GM19438 (cell line): ENCODE results near the gene CHKA.

ENCODE experiments used
- ATAC-seq: cut with Tn5 transposase; IDR thresholded peaks from one replicate; pipeline ENCODE4 v1.9.1; 2021; ENCODE audit warnings: low read depth; ENCODE audit not compliant: unreplicated experiment

CHKA gene

DNA sequence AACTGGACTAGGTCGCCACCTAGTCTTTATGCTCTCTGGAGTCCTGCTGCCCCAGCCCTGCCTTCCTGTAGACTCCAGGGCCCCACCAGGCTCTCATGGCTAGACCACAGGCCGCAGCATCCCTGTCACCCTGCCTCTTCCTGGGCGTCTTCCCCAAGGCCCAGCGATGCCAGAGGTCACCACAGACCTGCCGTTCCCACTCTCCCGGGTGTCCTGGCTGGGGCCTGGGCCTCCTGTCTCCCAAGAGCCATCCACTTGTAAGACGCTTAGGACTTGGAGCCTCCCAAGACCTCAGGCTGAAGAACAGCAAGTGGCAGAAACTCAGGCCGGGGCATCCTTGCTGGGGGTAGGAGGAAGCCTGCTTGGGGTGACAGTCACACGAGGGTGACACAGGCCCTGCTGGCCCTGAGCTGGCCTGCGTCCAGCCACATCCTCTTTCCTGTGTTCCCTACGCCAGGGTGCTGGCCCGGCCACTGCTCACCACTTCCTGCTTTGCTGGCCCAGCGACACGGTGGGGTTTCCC is 84.4 kb downstream of the CHKA start:
- ATAC-seq, result no peak

DNA sequence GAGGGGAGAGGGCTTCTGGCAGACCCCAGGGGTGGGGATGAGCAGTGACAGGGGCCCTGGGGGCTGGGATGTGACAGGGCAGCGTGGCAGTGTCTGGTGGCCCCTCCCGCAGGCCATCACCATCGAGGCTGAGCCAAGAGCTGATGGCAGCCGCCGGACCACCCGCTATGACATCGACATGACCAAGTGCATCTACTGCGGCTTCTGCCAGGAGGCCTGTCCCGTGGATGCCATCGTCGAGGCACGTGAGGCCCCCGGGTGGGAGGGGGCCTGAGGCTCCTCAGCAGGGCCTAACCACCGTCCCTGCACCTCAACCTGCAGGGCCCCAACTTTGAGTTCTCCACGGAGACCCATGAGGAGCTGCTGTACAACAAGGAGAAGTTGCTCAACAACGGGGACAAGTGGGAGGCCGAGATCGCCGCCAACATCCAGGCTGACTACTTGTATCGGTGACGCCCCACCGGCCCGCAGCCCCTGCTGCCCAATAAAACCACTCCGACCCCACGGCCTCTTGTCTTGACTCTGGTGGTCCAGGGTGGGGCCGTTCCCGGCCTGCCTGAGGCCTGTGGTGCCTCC is 85.0 kb downstream of the CHKA start:
- ATAC-seq, result no peak

- ATAC-seq, result no peak
Measured at GRCh38 chr11:68035266-68035876, 85.8 kb downstream of the CHKA start.

DNA sequence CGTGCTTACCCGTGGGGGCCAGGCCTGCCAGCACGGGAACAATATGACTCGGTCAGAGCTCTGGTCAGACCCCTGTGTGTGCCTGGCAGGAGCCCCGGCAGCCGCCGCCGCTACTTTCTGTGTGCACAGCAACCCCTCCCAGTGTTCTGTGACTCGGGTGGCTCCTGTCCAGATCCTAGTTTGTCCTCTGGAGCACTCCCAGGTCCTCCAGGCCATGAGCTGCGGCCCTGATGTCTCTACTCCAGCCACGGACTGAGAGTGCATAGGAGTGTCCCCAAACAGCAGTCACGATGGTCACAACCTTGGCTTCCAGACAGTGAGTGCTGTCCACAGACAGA is 87.5 kb downstream of the CHKA start:
- no peak for ATAC-seq

DNA sequence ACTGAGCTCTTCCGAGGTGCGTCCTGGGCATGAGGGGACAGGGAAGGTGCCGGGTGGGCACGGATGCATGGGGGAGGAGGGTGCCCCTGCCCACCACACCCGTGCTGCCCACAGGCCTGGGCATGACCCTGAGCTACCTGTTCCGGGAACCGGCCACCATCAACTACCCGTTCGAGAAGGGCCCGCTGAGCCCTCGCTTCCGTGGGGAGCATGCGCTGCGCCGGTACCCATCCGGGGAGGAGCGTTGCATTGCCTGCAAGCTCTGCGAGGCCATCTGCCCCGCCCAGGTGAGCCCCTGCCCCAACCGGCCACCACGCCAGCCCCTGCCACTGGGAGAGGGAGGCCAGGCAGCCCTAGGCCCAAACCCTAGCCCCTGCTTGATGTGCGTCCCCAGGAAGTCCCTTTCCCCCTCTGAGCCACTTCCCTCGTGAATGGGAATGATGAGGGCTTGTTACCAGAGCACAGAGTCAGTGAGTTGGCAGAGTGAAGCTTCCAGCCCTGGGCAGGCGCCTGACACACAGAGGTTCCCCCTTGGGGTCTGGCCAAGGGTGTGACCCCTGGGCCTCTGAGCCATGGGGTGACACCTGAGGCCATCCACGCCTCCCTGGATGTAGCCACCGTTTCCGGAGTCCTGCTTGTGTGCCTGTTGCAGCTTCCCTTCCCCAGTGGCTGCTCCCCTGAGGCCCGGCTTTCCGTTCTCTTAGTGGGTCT is 88.0 kb downstream of the CHKA start:
- ATAC-seq, result no peak

DNA sequence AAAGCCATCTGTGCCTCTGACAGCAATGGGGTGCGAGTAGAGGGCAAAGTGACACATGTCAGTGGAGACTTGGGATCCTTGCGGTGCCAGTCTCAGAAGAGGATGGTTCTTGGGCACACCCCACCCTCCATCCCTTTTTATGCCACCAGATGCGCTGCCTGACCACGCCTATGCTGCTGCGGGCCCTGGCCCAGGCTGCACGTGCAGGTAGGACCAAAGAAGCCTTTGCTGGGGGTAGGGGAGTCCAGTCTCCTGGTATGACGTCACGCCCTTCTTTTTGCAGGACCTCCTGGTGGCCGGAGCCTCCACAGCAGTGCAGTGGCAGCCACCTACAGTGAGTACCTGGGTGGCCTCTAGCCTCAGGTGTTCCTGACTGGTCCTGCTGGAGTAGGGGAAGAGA is 89.2 kb downstream of the CHKA start:
- no peak for ATAC-seq

DNA sequence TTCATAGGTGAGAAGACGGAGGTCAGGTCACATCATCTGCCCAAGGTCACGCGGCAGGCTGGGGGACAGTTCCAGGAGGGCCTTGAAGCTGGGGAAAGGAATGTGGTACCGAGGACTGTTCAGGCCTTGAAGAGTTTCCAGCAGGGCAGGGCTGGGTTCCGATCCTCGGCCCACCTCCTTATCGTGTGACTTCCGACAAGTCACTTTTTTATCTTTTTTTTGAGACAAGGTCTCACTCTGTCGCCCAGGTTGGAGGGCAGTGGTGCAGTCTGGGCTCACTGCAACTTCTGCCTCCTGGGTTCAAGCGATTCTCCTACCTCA is 90.1 kb downstream of the CHKA start:
- no peak for ATAC-seq

DNA sequence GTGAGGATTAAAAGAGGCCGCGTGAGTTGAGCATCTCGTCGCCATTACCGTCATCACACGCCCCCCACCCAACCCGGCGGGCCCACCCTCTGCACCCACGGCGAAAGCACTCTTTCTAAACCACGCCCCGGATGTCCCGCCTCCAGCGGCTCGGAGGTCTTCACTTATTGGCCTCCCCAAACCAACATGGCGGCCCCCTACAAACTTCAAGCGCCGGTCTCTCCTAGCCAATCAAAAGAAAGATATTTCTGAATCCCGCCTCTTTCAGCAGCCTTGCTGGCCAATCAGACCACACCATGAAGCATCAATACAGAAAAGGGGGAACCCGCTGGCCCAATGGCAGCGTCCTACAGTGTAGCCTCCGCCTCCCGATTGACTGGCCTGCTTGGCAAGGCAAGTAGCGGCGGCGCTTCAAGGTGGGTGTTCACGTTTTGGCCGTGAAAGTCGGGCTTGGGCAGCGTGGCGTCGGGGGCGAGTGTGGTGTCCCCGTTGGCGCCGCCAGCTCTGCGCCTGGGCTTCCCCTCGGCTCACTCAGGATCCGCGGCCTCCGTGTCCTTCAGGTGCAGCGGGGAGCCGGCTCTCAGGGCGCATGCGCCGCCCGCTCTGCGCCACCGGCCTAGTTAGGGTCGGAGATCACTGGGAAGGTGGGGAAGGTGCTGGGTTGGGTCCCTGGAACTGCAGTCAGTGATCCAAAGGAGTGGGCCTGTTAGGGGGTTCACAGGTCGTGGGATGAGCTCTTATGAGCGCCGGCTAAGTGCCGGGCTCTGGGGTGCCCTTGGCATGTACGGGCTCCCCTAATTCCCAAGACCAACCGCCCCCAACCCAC is 90.7 kb downstream of the CHKA start, which contains the start of gene NDUFS8:
TSS of gene NDUFS8 (plus strand) at position 364 of the 826 bp plus-strand sequence. CDS start 1,471 bp downstream, outside the sequence.
- peak; percentile 90 for ATAC-seq

- no peak for ATAC-seq
Measured at GRCh38 chr11:68028802-68029545, 92.2 kb downstream of the CHKA start.

GRCh38 chr11:68027667-68028066 is 93.5 kb downstream of the CHKA start:
- ATAC-seq, result no peak

DNA sequence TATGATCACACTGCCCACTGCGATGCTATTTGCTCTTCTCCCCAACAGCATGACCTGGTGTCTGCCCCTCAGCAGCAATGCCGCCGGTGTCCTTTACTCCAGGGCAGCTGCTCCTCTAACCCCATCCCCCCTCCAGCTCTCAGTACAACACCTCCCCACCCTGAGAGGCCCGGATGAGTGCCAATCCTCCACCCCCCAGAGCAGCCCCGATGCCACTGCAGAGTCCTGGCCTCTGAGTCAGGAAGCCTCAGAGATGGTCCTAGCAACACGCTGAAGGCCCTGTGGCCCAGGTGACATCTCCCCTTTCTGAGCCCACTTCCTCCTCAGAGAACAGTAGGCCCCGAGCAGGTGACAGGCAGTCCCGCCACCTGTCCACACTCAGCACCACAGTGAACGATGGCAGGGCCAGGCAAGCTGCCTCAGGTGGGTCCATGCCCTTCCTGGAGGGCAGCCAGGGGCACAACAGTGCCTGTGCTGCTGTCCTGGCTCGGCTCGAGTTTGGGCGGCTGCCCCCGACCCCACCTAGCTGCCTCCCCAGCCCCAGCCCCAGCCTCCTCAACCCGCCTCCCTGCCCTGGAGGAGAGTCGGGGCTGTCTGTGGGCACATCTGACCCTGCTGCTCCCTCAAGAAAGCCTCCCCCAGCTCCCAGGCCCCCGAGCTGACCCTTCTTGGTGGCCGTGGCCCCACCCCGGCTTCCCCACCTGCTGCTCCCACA is 94.6 kb downstream of the CHKA start:
- no peak for ATAC-seq

DNA sequence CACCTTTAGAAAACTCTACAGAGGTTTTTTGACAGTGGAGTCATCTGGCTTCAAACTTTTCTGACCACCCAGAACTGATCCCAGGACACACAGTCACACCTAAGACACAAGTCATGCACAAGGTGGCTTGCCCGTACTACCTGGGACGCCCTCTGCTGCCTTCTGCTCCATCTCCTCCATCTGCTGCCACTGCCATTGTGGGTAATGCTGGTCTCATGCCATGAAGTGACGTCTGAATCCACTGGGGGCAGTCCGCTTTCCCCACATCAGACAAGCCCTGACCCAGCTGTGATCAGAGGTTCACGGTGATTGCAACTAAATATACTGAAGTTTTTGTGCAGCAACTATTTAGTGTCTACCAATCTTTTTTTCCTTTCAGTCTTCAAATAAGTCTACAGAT is 96.1 kb downstream of the CHKA start:
- ATAC-seq, result no peak

DNA sequence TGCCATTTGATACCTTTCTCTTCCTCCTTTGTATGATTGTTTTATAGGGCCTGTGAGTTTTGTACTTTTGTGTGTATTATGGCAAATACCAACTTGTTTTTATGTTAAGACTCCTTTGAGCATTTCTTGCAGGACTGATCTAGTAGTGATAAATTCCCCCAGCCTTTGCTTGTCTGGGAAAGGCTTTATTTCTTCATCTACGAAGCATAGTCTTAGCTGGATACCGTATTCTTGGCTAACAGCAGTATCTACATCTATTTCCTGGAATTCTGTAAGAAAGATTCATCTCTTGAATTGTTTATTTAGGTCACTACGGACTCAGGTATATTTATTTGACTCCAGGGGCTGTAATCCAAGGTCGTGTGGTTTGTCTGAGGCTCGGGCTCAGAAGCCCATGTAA is 96.7 kb downstream of the CHKA start:
- ATAC-seq, result no peak

GRCh38 chr11:68022531-68022930 is 98.7 kb downstream of the CHKA start:
- no peak for ATAC-seq

DNA sequence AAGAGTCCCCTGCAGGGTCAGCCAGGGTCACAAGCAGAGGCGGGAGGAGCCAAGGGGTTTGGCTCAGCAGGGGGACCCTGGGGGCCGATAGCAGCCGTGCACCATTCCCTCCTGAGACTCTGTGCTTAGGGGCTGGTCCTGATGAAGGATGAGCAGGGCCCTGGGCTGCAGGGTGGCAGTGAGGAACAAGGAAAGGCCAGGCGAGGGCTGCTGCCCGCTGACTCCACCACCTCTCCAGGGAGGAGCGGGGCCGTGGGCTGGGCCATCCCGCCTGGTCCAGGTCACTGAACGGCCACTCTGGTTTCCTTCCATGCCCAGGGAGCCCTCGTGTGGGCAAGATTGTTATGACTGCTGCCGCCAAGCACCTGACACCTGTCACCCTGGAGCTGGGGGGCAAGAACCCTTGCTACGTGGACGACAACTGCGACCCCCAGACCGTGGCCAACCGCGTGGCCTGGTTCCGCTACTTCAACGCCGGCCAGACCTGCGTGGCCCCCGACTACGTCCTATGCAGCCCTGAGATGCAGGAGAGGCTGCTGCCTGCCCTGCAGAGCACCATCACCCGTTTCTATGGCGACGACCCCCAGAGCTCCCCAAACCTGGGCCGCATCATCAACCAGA is 99.9 kb downstream of the CHKA start:
- ATAC-seq, result no peak

DNA sequence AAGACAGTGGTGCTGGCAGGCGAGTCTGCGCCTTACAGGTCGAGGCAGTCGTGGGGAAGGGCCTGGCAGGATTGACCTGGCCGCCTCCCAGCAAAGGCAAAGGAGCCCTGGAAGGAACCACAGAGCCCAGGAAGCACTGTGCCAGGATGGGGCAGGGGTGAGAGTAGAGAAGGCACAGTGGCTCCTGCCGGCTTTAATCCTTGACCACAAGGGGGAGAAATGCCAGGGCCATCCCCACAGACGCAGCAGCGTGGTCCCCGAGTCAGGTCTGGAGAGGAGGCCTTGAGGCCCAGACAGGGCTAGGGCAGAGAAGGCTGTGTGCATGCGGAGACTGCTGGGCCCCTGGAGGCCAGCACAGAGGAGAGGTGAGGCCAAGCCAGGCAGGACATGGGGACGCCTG is 100.6 kb downstream of the CHKA start:
- ATAC-seq, result no peak

- ATAC-seq, result no peak
Measured at GRCh38 chr11:68019486-68019885, 101.7 kb downstream of the CHKA start.

- ATAC-seq, result no peak
Measured at GRCh38 chr11:68018730-68019190, 102.4 kb downstream of the CHKA start.

- no peak for ATAC-seq
Measured at GRCh38 chr11:68017980-68018729, 103.0 kb downstream of the CHKA start.
